MV-4-11 (cell line): ENCODE results near the gene PKHD1.

Experiments
- DNase-seq: peaks from one replicate; lab custom pipeline; 2025; lab: John Stamatoyannopoulos, UW

Gene PKHD1

DNA sequence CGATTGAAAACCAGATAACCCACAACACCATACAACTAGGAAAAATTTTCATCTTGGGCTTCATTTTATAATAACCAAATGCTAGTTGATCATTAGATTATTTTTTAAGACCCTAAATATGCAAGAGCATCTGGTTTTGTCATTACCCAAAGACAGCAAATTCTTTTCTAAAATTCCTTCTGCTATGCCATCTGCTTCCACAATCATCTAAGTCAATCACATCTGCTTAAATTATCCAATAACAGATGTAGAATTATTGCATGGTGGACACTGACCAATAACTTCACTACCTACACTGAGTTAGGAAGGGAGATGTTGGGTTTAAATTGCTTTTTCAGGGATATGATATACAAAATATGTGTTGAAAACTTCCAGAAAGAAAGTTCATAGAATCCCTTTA, 41.9 kb downstream of the PKHD1 start:
- DNase-seq, result no peak

DNA sequence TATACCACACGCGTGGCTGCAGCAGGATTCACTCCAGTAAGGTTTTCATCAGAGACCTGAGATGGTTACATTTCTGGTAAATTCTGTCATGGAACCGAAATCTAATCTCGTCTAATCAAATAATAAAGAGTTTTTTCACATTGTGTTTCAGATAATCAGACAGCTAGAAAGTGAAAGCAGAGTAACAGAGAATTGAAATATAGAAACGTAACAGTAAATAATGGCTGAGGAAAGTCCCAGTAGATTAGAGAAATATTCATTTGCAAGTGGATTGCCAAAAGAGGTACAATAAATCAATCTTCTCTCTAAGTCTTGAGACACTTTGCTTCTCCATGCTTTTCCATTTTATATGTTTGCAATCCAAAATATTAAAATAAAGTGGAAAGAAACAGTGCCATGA, 42.4 kb downstream of the PKHD1 start:
- no peak for DNase-seq

DNA sequence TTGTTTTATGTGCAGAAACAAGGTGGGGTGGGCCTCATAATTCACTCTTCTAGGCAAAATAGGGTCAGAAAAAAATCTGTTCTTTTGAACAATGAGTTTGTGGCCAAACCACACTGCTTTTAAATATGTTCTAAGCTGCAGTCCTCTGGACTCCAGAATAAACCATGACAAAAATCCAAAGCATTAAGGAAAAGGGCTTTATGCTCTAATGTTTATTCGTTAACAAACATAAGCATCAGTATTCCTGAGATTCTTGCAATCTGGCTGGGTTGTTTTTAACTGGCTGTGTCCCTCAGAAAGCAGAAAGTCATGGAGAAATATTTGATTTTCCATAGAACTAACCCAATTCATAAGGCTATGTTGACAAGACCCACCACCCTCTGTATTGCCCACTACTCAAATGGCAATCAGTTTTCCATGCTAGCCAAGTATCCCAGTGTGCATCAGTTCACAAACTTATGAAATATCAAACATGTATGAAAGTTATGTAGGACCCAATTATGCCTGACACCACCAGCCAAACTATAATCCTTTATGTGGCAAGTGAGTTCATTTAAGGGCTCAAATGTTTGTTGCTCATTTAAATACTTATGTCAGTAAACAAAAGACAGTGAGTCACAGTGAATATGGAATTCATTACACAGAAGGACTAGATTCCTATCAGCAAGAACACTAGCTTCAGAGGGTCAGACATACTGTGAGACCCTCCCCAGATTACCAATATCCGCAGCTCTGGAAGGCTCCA, 45.1 kb downstream of the PKHD1 start:
- DNase-seq, result no peak

DNA sequence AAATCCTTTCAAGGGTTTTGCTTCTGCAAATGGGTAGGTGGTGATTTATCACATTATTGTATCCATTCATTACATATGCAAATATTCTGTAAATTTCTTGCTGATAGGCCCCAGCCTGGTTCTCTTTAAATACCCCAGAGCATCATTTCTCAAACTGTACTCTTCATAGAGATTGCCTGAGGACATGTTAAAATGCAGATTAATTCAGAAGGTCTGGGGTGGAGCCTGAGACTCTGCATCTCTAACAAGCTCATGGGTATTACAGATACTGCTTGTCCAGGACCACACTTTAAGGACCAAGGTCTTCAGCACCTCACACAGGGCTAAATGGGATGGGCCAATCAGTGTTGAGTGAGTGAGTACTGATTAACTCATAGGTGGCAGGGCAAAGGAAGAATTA, 46.3 kb downstream of the PKHD1 start:
- DNase-seq, result no peak

DNA sequence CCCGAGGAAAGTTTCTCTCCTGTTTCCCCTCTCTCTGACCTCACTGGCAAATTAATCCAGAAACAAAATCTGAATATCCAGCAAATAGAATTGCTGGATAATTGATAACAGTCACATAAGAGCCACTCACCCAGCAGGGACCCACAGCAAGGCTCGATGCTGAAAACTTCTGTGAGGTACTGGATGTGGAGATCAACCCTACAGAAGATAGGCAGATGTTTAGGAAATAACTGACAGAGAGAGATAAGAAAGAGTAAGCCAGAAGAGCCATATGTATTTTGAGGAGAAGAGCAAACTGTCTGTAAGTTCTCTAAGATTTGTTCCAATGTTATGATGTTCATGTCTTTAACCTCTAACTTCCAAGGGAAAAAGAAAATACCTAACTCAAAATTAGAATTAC, 59.7 kb downstream of the PKHD1 start:
- DNase-seq, result no peak

DNA sequence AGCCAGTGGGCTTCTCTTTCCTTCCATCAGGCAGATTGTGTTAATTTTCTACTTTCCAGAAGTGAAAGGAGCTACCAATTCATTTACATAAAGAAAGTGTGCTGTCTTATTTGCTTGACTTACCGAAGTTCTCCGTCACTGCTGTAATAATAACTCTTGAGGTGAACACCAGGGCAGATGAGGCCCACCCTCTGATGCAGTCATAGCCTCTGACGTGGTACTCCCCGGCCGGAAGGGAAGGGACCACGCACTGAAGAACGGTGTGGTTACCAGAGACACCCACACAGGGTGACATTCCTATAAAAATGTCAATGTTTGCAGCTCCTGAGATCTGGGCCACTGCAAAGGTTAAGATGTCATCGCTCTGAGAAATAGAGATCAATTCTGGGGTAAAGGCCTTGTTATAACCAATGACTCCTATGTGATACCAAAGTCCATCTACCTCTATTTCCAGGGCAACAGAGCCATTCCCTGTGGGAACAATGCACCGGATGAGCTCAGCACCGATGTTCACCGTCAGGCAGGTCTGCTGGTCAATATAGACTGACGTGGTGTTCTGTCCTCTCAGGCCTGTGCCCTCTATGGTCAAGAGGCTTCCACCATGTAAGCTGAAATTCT, 62.9 kb downstream of the PKHD1 start:
- no peak for DNase-seq

DNA sequence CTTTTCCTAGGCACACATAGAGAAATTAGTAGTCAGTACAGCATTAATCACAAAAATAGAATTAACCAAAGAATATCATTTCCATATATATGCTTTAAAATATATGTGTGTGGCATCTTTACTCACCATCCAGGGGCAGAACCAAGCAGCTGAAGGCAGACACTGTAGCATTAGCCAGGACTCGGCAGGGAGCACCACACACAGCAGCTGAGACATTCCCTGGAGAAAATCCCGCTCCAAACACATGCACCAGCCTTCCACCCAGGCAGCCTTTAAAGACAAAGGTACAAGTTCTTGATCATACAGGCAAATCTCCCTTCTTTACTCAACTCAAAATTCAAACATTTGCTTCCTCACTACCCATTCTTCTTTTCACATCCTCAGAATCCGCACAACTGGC, 64.7 kb downstream of the PKHD1 start:
- DNase-seq, result no peak

DNA sequence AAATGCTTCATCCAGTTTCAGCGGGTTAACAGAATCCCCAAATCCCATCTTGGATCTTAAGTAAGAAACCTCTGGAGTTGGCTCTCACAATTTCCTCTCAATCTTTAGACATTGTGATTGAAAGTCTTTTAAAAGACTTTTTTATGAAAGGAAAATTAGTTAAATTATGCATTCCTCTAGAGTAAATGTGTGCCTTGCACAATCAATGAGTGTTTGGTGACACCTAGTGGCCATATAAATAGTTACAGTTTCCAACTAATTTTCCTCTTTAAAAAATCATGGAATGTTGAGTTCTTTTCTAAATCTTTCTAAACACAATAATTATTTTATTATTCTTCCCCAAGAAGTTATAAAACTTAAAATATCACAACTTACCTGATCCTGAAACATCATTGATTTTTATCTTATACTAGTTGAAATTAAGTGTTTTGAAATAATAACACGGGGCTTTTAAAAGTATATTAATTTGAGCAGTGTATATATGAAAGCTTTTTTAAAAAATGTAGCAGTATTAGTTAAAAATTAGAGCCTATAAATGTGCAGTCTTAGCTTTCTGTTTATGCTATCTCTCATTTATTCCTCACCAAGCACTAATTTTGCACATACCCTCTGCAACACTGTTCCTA, 66.4 kb downstream of the PKHD1 start:
- no peak for DNase-seq

DNA sequence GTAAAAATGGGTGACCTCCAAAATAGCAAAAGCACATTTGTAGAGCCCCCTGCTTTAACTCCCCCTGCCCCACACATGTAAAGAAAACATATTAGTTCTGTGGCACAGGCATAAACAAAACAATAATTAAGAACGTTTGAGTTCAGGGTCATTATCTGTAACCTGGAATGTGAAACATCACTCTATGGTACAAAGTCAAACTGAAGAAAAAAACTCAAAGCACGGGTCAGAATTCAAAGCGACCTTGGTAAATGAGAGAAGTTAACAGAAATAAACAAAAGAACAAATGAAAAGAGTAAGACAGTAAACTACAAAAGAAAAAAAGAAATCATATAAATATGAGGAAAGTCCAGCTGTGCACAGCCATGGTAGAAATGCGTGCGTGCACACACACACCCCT, 67.5 kb downstream of the PKHD1 start:
- no peak for DNase-seq

DNA sequence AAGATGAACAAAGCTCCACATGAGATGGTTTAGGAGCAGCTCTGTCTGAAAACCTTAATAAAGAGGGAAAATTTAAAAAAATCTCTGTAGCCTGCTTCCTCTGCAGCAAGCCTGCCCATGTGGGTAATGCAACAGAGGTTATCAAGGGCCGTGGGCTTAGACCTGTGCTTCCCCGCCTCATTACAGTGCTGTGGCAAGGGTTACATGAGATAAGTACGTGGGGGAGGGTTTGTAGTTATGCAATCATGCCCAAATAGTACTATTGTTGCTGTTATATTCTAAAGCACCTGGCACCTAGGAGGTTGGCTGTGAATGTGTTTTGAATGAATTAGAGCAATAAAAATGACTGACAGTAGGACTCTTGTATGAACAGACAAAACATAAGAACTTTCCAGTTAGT, 68.3 kb downstream of the PKHD1 start:
- DNase-seq, result no peak

DNA sequence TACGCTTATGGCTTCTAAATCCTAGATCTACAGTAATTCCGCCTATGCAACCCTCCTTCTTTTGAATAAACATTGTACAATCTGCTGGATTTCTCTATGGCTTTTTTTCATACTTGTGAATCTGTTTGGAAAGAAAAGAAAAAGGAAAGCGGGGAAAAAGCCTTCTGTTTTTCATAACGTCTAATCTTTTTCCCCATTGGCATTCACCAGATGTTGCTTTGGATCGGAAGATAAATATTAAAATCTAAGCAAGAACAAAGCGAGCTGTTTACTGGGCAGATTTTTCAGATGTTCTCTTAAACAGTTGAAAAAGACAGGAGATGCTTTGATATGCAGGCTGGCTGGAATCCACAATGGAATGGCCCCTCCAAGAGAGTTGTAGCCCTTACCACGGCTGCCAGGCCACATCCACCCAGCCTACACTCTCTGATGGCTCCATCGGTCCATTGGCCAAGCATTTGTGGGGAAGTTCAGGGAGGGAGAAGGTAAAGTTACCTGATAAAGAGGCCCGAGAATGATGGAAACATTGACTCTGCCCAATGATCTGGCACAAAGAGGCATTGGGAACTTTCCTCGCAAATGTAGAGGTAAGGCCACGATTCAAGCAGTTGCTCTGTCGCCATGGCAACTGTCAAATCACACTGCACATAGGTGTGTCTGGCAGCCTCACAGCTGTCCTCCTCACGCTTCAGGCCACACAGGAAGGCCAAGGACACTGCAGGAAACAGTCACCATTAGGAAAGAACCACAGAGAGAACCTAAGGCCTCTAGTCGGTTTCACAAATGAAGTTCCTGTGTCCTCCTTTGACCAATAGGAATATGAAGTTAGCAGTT, 70.3 kb downstream of the PKHD1 start:
- peak; percentile 9 for DNase-seq

DNA sequence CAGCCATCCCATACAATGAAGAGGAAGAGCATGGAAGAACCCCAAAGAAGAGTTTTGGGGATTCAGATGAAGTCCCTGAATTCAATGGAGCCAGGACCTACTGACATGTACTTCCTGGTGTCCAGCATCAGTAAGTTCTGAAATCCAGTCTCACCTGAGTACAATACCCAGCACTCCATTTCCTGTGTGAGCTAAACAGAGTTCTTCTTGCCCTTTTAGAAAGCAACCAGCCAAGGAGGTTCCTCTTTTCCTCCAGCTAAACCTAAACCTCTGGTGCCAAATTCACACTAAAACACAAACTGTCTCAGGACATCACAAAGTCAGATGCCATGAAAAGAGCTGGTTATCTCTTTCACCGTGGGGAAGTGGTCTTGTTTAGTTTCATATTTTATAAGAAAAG, 71.5 kb downstream of the PKHD1 start:
- peak; percentile 62 for DNase-seq

DNA sequence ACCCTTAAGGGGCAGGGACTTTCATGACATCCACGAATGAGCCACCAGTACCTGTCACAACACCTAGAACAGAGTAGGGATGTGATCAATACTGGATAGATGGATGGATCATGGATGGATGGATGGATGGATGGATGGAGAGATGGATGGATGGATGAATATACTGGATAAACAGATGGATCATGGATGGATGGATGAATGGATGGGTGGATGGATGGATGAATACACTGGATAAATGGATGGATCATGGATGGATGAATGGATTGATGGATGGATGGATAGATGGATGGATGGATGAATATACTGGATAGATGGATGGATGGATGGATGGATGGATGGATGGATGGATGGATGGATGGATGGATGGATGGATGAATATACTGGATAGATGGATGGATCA, 73.0 kb downstream of the PKHD1 start:
- no peak for DNase-seq

DNA sequence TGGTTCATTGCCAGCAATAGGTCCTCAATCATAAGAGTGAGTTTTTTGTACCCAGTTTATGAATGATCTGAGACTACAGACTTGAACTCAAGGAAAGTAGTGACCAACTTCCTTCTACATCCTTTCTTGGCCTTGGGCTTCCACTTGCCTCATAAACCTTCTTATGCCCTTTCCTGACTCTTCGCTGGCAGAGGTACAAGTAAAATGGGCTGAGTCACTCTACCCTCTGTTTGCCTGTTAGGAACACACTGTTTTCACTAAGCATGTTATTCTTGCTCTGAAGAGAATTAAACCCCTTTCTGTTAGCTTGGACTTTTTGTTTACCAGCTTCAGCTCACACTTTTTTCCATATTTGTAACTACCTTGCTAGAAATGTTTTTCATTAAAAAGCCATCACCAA, 74.4 kb downstream of the PKHD1 start:
- DNase-seq, result no peak

DNA sequence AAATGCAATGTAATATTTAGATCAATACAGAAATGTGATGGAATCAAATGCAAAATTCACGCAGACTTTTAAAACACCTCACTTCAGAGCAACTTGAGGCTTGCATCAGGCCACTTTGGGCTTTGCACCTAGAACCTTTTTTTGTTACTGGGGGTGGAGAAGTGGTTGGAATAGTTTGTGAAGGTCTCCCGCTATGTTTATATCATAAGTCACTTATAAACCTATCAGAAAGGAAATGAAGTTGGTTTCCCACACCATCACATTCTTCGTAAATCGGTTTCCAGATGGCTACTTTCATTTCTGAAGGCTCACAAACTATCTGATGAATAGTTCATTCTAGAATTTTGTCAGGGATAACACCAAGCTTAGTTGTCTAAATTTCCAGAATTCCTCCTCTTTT, 74.8 kb downstream of the PKHD1 start:
- DNase-seq, result no peak

DNA sequence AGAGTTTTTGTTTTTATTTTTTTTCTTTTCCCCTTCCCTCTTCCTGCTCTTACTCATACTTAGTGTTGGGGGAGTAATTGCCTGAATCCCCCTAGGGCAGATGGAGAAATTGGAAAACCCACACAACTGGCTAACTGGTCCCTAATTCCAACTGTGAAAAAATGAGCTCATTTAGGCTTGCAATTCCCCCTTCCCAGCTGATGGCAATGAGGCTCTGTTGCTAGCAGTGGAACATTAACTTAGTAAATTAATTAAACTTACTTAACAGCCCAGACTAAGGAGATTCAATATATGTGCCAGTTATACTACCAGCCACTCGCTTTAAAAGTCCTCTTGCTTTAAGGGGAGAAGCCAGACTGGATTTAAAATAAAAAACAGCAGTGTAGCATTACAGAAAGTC, 76.6 kb downstream of the PKHD1 start:
- no peak for DNase-seq

DNA sequence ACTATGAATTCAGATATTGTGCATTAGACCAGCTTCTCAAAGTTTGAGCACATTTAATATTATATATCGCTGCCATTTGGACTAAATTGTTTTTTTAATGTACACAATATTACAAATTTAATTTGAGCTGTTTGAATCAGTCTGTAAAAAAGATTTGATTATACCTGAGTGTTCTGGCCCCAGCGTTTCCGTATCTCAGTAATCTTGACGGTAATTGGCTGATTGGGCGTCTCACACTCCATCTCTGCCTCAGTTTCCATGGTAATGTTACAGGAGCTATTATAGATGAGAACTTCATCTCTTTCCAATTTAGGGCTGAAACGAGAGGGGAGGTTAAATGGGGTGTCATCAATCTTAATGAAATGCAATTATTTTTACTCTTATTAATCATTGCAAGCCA, 77.3 kb downstream of the PKHD1 start:
- no peak for DNase-seq

DNA sequence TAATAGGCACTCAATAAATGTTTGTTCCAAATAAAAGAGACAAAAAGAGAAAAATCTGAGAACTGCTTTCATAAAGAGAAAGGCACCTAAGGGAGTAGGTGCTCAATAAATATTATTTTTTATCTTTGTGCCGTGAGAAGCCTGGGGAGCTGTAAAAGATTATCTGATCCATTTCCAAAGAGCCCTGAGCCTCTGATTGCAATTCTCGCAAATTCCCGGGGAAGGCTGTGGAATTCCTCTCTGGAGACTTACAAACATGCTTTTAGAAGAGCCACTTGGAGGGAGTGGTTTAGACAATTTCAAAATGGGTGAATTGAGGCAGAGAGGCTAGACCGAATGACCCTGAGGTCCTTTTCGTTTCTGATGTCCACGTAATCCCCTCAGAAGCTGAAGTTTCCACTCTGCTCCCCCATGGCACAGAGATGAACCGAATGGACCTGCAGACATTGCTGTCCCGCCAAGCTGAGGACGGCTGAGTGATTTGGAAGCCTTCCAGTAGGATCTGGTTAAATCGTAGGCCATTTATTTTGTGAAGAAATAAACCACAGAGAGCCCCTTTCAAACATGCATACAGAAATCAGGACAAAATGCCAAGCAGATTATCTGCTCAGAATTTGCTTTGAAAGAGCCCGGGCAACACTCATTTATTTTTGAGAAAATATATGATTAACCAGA, 77.8 kb downstream of the PKHD1 start:
- no peak for DNase-seq

DNA sequence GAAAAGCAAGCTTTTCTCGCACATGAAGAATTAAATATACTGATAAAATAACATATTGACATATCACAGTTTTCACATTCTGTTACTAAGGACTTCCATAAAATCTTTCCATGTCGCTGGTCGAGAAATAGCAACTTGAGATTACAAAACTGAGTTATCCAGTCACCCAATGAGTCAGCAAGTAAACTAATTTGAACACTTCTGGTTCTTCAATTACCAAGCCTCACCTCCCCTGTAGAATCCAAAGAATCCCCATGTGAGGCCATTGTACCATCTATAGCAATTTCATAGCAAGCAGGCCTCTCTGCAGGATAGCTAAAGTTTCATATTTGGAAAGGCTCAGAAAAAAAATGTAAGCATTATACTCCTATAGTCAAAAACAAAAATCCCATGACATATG, 87.3 kb downstream of the PKHD1 start:
- DNase-seq, result peak; percentile 16

DNA sequence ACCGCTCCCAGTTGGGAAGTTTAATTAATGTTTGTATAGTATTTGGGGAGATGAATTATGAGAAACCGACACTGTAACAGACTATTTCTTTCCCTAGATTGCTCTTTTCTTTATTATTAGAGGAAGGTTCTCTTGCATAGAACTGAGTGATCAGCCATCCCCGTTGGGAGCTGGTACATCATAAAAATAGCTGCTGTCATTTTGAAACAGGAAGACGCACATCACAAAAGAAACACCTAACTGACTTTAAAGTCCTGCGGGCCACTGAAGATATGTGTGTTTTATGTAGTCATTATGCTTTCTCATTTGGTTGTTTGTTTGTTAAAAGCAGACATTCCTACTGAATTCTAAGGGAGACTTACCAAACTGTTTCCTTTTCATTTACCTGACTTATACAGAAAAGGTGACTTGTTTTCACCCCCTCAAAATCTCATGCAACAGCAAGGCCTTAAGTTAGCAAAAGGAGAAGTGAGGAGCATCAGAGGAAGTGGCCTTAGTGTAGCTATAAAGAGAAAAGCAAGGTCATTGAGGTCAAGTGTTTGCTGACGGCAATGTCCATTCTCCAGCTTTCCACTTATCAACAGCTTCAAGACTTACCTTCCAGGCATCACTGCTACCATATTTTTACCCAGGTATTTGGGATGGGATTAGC, 91.0 kb downstream of the PKHD1 start:
- DNase-seq, result peak; percentile 81

DNA sequence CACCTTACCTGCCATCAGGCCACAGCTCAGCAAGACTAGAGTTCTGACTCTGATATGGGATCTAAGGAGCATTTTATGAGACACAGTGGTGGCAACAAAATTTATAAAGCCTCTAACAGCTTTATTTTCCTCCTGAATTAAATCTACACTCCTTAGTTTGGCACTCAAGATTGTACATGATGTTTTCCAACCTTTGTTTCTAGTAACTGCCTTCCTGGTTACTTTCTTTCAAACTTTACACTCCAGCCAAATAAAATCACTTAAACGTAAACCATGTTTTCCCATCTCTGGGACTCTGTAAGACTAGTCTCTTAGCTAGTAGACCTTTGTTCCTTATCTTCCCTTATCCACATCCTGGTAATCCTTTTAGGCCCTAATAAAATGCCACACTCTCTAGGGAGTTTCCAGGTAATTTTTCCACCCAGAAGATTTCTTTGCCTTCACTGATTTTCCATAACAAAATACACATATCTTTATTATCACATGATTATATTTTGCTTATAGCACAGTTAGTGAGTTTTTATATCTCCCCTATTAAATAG, 92.1 kb downstream of the PKHD1 start:
- DNase-seq, result no peak
